HCT116 (cell line): ENCODE measurements around the gene FAM110D. TPM values are rescaled to one million over a fixed set of nuclear protein-coding genes. Genes with fewer than 3 reads are reported as not detected.

ENCODE experiments used
- ATAC-seq: fragments of 200-7000 bp; cut with Tn5 transposase; 2 replicates; pipeline ENCODE4 v1.9.1; 2020; ENCODE audit warnings: mild to moderate bottlenecking, moderate library complexity
- BruUV-seq: library from RNA; stranded (reverse); fragments of 400-500 nt; replicated peaks from 2 replicates; lab custom pipeline; 2021; lab: Mats Ljungman, UMichigan
- CTCF ChIA-PET: fragments of 300-600 bp; sonication (Branson Sonifier 250); formaldehyde crosslinking; loops from one replicate; lab custom pipeline; 2021; ENCODE audit warnings: antibody characterized with exemption; lab: Charles Lee
- POLR2A ChIA-PET: fragments of 300-600, 350-600 bp; sonication (Branson Sonifier 250); formaldehyde crosslinking; loops from one replicate; lab custom pipeline; 2021; ENCODE audit warnings: antibody characterized with exemption; lab: Charles Lee
- RAD21 ChIA-PET, 2 experiments: fragments of 300-600 bp; sonication (Branson Sonifier 250); formaldehyde crosslinking; loops; one replicate each; lab custom pipeline; 2023; ENCODE audit warnings: low total read pairs in 2 of 2; ENCODE audit not compliant: uncharacterized antibody in 2 of 2, unreplicated experiment in 2 of 2, low non-redundant PET in 1 of 2; lab: Charles Lee
- DNase-seq: peaks from one replicate; pipeline ENCODE4 v3.0.0-alpha.2; 2010; ENCODE audit warnings: low read depth, low spot score
- H2AFZ ChIP-seq: fragments of 200-600 bp; shearing (Covaris generic), sonication (generic); 2 replicates; pipeline ENCODE4 v1.6.1; 2017; ENCODE audit warnings: low read depth, mixed run types, mixed read lengths, antibody characterized with exemption, low read length; ENCODE audit not compliant: poor library complexity, severe bottlenecking
- H3K27ac ChIP-seq: 2 replicates; pipeline ENCODE4 v1.5.1; 2012; ENCODE audit warnings: low read depth, low read length
- H3K27me3 ChIP-seq: fragments of 200-600 bp; sonication (generic); 2 replicates; pipeline ENCODE4 v1.6.1; 2016; ENCODE audit warnings: mixed run types, low read length, mixed read lengths; ENCODE audit not compliant: insufficient read depth
- H3K36me3 ChIP-seq, 2 experiments: fragments of 200-500 bp in 1 of 2; fragments of 200-600 bp in 1 of 2; sonication (Bioruptor generic) in 1 of 2; sonication (generic) in 1 of 2; 2 replicates each; pipeline versions ENCODE4 v1.5.1 to v1.6.1; 2014 to 2016; ENCODE audit warnings: low read length in 2 of 2, inconsistent platforms in 1 of 2, mixed read lengths in 1 of 2, mixed run types in 1 of 2; ENCODE audit not compliant: insufficient read depth in 2 of 2, control insufficient read depth in 1 of 2
- H3K4me1 ChIP-seq, 2 experiments: fragments of 200-600 bp in 1 of 2; sonication (generic) in 1 of 2; 2 replicates each; pipeline versions ENCODE4 v1.5.1 to v1.6.1; 2012 to 2017; ENCODE audit warnings: low read length in 2 of 2, inconsistent platforms in 1 of 2, mild to moderate bottlenecking in 1 of 2, mixed read lengths in 1 of 2, mixed run types in 1 of 2, moderate library complexity in 1 of 2; ENCODE audit not compliant: insufficient read depth in 2 of 2, control insufficient read depth in 1 of 2
- H3K4me2 ChIP-seq: fragments of 200-600 bp; sonication (generic); 2 replicates; pipeline ENCODE4 v1.6.1; 2017; ENCODE audit warnings: mixed run types, low read length, mixed read lengths
- H3K4me3 ChIP-seq, 2 experiments: fragments of 200-600 bp in 1 of 2; sonication (generic) in 1 of 2; replicated peaks in 1 of 2; 2 replicates each; pipeline ENCODE4 v1.5.1; 2011 to 2016; ENCODE audit warnings: low read length in 2 of 2, control low read depth in 1 of 2, low read depth in 1 of 2, mild to moderate bottlenecking in 1 of 2, mixed read lengths in 1 of 2, mixed run types in 1 of 2
- H3K79me2 ChIP-seq: fragments of 200-600 bp; sonication (generic); 2 replicates; pipeline ENCODE4 v1.6.1; 2017; ENCODE audit warnings: mild to moderate bottlenecking, mixed run types, low read length, moderate library complexity, mixed read lengths; ENCODE audit not compliant: insufficient read depth
- H3K9ac ChIP-seq: fragments of 200-600 bp; sonication (generic); 2 replicates; pipeline ENCODE4 v1.6.1; 2016; ENCODE audit warnings: low read length, mixed read lengths
- H3K9me2 ChIP-seq: fragments of 200-600 bp; sonication (generic), shearing (Covaris generic); 2 replicates; pipeline ENCODE4 v1.6.1; 2017; ENCODE audit warnings: mixed run types, mild to moderate bottlenecking, moderate library complexity; ENCODE audit not compliant: insufficient read depth
- H3K9me3 ChIP-seq, 2 experiments: fragments of 200-500 bp in 1 of 2; fragments of 200-600 bp in 1 of 2; sonication (Bioruptor generic) in 1 of 2; sonication (generic) in 1 of 2; 2 replicates each; pipeline ENCODE4 v1.6.1; 2014 to 2017; ENCODE audit warnings: low read length in 2 of 2, mixed read lengths in 2 of 2, inconsistent platforms in 1 of 2, low read depth in 1 of 2, mild to moderate bottlenecking in 1 of 2, mixed run types in 1 of 2, moderate library complexity in 1 of 2; ENCODE audit not compliant: control insufficient read depth in 1 of 2, insufficient read depth in 1 of 2
- H4K20me1 ChIP-seq: fragments of 200-600 bp; sonication (generic), shearing (Covaris generic); 2 replicates; pipeline ENCODE4 v1.6.1; 2017; ENCODE audit warnings: mixed run types, mild to moderate bottlenecking, moderate library complexity; ENCODE audit not compliant: insufficient read depth
- CBX3 ChIP-seq: IDR thresholded peaks from 2 replicates; pipeline ENCODE4 v1.6.1; 2012; ENCODE audit warnings: low read depth
- CEBPB ChIP-seq: IDR thresholded peaks from 2 replicates; pipeline ENCODE4 v1.6.1; 2012; ENCODE audit warnings: low read depth
- CTCF ChIP-seq, 3 experiments: fragments of 200-600 bp in 1 of 3; sonication (generic) in 1 of 3; IDR thresholded peaks in 2 of 3; conservative IDR thresholded peaks in 1 of 3; 2 replicates each; pipeline ENCODE4 v1.5.1; 2012 to 2017; ENCODE audit warnings: low read depth in 2 of 3, low read length in 2 of 3, antibody characterized with exemption in 1 of 3, borderline replicate concordance in 1 of 3, control low read depth in 1 of 3, mild to moderate bottlenecking in 1 of 3, mixed read lengths in 1 of 3, mixed run types in 1 of 3, moderate library complexity in 1 of 3; ENCODE audit not compliant: insufficient read depth in 1 of 3
- EGR1 ChIP-seq: IDR thresholded peaks from 2 replicates; pipeline ENCODE4 v1.6.1; 2012; ENCODE audit warnings: low read depth
- ELF1 ChIP-seq: IDR thresholded peaks from 2 replicates; pipeline ENCODE4 v1.6.1; 2012; ENCODE audit warnings: low read depth, borderline replicate concordance
- EZH2 ChIP-seq: fragments of 200-600 bp; sonication (generic); IDR thresholded peaks from 2 replicates; pipeline ENCODE4 v1.6.1; 2017; ENCODE audit warnings: antibody characterized with exemption, mixed run types
- EZH2phosphoT487 ChIP-seq: fragments of 200-600 bp; IDR thresholded peaks from 2 replicates; pipeline ENCODE4 v1.6.1; 2018; ENCODE audit warnings: antibody characterized with exemption, borderline replicate concordance
- JUND ChIP-seq: IDR thresholded peaks from 2 replicates; pipeline ENCODE4 v1.6.1; 2012
- POLR2A ChIP-seq: IDR thresholded peaks from 2 replicates; pipeline ENCODE4 v1.7.0; 2011; ENCODE audit warnings: borderline replicate concordance; ENCODE audit not compliant: insufficient read depth, insufficient read length; ENCODE audit errors: extremely low read depth
- POLR2AphosphoS5 ChIP-seq: IDR thresholded peaks from 2 replicates; pipeline ENCODE4 v1.6.1; 2011; ENCODE audit warnings: mild to moderate bottlenecking, low read depth, low read length, moderate library complexity
- RAD21 ChIP-seq: IDR thresholded peaks from 2 replicates; pipeline ENCODE4 v1.6.1; 2012; ENCODE audit warnings: low read depth, mild to moderate bottlenecking
- SIN3A ChIP-seq: IDR thresholded peaks from 2 replicates; pipeline ENCODE4 v1.6.1; 2012; ENCODE audit warnings: low read depth
- SP1 ChIP-seq: IDR thresholded peaks from 2 replicates; pipeline ENCODE4 v1.6.1; 2012; ENCODE audit warnings: low read depth
- SRF ChIP-seq: IDR thresholded peaks from 2 replicates; pipeline ENCODE4 v1.6.1; 2012; ENCODE audit warnings: low read depth
- TCF7L2 ChIP-seq: IDR thresholded peaks from 2 replicates; pipeline ENCODE4 v1.7.0; 2011; ENCODE audit warnings: borderline replicate concordance, inconsistent platforms; ENCODE audit not compliant: insufficient read depth, insufficient read length; ENCODE audit errors: extremely low read depth
- YY1 ChIP-seq: IDR thresholded peaks from 2 replicates; pipeline ENCODE4 v1.6.1; 2011; ENCODE audit warnings: low read length, low read depth, moderate library complexity, mild to moderate bottlenecking; ENCODE audit not compliant: insufficient replicate concordance; ENCODE audit errors: extremely low read depth
- ZFX ChIP-seq: fragments of 450-650 bp; IDR thresholded peaks from 2 replicates; pipeline ENCODE4 v1.6.1; 2017
- ZNF274 ChIP-seq: fragments of 200-500 bp; sonication (Bioruptor generic); IDR thresholded peaks from 2 replicates; pipeline ENCODE4 v1.6.1; 2014; ENCODE audit warnings: mild to moderate bottlenecking, low read depth, low read length, inconsistent platforms
- intact Hi-C: fragments of 100-400 bp; cut with micrococcal nuclease; formaldehyde crosslinking; loops from 2 replicates; pipeline ENCODE4 v1.10.0; 2022
- total RNA-seq: library from RNA; stranded (reverse); gene quantifications from one replicate; pipeline ENCODE4 v1.2.1, GENCODE V29; 2021; ENCODE audit not compliant: unreplicated experiment
- TF ChIP-seq, protein P1 (sequence below): IDR thresholded peaks from 2 replicates; pipeline ENCODE4 v1.6.1; 2012
- TF ChIP-seq, protein P2 (sequence below): IDR thresholded peaks from 2 replicates; pipeline ENCODE4 v1.6.1; 2011; ENCODE audit warnings: mild to moderate bottlenecking, low read length, moderate library complexity; ENCODE audit not compliant: insufficient replicate concordance; ENCODE audit errors: extremely low read depth

Gene FAM110D
- total RNA-seq, 1 experiment from 2014 or later, result 0.34 TPM

DNA sequence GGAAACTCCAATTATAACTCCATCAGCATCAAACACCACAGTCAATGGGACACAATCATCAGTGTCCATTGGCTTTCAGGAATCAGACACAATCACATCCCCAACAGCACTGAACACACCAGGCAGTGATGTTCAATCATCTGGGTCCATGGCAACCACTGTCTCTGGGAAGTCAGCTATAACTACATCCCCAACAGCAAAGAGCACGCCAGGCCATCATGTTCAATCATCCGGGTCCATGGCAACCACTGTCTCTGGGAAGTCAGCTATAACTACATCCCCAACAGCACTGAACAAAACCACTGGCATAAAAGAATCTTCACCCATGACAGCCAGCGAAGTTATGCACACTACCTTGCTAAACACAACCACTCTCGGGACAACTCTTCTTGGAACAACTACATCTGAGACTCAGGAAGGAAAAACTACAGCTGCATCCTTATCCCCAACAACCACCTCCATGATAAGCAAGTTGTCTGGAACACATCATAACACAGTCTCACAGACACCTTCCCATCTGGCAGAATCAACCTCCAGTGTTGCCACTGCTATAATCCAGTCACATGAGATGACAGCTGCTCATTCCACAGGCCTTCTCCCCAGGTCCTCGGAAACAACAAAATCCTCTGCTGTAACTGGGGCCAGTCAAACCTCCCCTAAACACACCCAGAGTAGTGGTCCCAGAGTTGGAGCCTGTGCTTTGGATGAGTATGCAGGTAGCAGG is 51.4 kb downstream of the FAM110D start:
- CTCF ChIA-PET, result interaction anchor here (1.9 kb wide), 1 partner anchor 24 kb away, joined by 11 read pairs; the partner anchor contains the start of gene CEP85
- H3K79me2 ChIP-seq, result no peaks in the 10 kb centered on the region
- POLR2A ChIA-PET, result no interaction called here
- no peak overlapping the region for H2AFZ ChIP-seq
- no peak overlapping the region for H3K9ac ChIP-seq
- H3K27ac ChIP-seq, result no peak overlapping the region
- H3K36me3 ChIP-seq, result no peaks in the 10 kb centered on the region
- H3K9me2 ChIP-seq, result no peaks in the 10 kb centered on the region
- intact Hi-C loops, result no loop called here
- TF ChIP-seq SIN3A (no peak), ELF1 (no peak), SRF (no peak), ZFX (no peak), POLR2A (no peak), EZH2 (no peak), EZH2phosphoT487 (no peak), CEBPB (no peak), EGR1 (no peak), ZNF274 (no peak), POLR2AphosphoS5 (no peak), JUND (no peak), RAD21 (no peak), CBX3 (no peak), SP1 (no peak), CTCF (IDR thresholded peaks at IDR 0.05 in 2 of 3, conservative IDR thresholded peaks at IDR 0.05 in 1 of 3; ENCODE audit: borderline replicate concordance in 1 of 3, insufficient read depth in 1 of 3, low read depth in 2 of 3, low read length in 2 of 3) (no peak), TCF7L2 (no peak), YY1 (no peak)
- TF ChIP-seq, protein P1, sequence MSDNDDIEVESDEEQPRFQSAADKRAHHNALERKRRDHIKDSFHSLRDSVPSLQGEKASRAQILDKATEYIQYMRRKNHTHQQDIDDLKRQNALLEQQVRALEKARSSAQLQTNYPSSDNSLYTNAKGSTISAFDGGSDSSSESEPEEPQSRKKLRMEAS, result no peak
- TF ChIP-seq, protein P2, sequence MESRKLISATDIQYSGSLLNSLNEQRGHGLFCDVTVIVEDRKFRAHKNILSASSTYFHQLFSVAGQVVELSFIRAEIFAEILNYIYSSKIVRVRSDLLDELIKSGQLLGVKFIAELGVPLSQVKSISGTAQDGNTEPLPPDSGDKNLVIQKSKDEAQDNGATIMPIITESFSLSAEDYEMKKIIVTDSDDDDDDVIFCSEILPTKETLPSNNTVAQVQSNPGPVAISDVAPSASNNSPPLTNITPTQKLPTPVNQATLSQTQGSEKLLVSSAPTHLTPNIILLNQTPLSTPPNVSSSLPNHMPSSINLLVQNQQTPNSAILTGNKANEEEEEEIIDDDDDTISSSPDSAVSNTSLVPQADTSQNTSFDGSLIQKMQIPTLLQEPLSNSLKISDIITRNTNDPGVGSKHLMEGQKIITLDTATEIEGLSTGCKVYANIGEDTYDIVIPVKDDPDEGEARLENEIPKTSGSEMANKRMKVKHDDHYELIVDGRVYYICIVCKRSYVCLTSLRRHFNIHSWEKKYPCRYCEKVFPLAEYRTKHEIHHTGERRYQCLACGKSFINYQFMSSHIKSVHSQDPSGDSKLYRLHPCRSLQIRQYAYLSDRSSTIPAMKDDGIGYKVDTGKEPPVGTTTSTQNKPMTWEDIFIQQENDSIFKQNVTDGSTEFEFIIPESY, result no peak
- no peak for DNase-seq
- ATAC-seq, result no peak
- BruUV-seq, result no TSS peak
- H3K4me3 ChIP-seq, result no peak overlapping the region
- no peak overlapping the region for H3K4me2 ChIP-seq
- H3K4me1 ChIP-seq, result no peaks in the 10 kb centered on the region
- H3K27me3 ChIP-seq, result no peaks in the 10 kb centered on the region
- H4K20me1 ChIP-seq, result no peaks in the 10 kb centered on the region
- RAD21 ChIA-PET, result no interaction called here
- no peaks in the 10 kb centered on the region for H3K9me3 ChIP-seq
